KBM-7 (cell line): Measurements from ENCODE around the gene CSK.
A peak's percentile ranks its signal among the peaks of the same experiment; 100 is the strongest.
"Not testable (repeated sequence)": the region's sequence is repeated elsewhere in the genome, so short reads cannot be mapped to it uniquely, and the experiment has no call there.

ENCODE experiments used
- DNase-seq: peaks from one replicate; pipeline ENCODE4 v3.0.0-alpha.2; 2015
- in situ Hi-C: fragments of 300-500 bp; cut with MboI; formaldehyde crosslinking; loops from 2 replicates; pipeline ENCODE4 v1.14.3; 2020; ENCODE audit warnings: low sequenced_read_pairs, low pct_unique_long_range_greater_than_20kb, mixed read lengths

The CSK gene

DNA sequence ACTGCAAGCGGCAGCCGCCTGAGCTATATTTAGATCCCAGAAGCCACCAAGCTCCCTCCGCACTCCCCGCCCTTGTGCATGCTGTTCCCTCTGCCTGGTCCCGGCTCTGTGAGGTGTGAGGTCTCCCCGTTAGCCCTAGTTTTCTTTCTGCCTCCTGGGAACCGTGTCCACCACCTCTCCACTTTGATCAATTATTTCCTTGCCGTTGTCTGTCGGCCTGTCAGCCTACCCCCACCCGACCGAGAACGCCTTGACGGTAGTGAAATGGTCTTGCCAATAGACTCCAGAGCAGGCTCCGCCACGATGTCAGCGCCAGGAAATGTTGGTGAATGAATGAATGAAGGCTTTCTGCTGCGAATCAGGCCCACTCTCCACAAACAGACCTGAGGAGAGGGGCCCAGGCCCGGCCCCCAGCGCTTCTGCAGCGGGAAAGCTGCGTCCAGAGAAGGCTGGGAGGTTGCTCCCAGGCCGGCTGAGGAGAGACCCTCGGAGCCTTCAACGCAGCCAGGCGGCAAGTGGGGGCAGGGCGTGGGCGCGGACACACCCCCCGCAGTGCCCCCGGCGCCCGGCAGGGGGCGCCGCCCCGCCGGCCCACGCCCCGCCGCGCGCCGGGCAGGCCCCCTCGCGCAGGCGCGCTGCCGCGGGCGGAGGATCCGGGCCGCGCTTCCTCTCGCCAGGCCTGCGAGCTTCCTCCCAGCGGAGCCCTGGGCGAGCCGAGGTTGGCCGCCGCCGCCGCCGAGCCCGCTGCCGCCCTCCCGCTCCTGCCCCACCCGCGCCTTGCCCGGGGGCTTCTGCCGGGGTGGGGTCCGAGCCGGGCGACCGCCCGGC lies at the start of gene CSK:
TSS of gene CSK (plus strand) at position 650 of the 828 bp plus-strand sequence. CDS start 16,218 bp downstream, outside the sequence.
- DNase-seq, result peak; percentile 81
- in situ Hi-C loops, result no loop called here

DNA sequence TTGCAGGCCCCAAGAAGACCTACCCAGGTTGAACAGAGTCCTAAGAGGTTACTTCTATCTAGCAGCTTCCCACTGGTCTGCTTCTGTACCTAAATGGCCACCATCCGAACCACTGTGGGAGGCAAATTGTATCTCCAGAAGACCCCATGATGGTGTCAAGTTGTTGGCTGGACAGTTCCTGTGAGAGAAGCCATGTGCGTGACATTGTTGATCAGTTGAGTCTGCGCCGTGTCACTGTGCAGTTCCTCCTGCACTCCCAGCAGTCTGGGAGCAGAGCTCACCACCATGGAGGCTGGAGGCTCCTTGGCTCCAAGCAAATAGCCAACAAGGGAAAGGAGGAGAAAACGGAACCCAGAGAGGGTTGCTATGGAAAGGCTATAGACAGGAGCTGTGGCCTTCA lies 49.0 kb upstream of the CSK start:
- DNase-seq, result no peak
- in situ Hi-C loops, result no loop called here

DNA sequence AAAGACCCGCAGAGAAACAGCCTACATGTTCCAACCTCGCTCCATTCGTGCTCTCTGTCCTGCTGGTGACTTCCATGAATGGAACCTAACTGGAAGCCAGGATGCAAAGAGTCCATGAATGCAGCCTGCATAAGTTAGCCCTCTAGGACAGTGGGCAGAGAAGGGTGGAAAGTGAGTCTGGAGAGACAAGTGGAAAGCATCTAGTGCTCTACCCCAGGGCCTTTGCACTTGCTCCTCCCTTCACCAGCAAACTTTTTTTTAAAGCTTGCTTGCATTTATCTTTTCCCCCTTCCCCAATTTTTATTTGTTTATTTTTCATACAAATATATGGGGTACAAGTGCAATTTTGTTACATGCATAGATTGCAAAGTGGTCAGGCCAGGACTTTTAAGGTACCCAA lies 48.6 kb upstream of the CSK start:
- no peak for DNase-seq
- in situ Hi-C loops, result no loop called here

DNA sequence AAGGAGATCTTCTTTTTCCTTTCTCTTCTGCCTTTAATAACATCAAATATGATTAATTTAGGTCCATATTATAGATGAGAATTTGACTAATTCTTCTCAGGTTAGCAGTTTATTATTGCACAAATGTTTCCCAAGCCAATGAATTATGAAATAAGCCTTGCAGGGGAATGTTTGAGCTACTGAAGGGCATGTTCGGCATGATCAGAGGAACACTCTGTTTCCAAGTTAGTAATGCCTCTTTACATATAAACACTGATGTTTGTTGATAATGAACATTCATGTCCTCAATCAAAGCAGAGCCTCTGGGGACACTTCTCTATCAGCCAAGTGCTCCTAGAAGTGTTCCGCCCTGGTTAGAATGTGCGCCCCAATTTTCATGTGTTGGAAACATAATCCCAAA lies 46.6 kb upstream of the CSK start:
- DNase-seq, result no peak
- in situ Hi-C loops, result no loop called here

DNA sequence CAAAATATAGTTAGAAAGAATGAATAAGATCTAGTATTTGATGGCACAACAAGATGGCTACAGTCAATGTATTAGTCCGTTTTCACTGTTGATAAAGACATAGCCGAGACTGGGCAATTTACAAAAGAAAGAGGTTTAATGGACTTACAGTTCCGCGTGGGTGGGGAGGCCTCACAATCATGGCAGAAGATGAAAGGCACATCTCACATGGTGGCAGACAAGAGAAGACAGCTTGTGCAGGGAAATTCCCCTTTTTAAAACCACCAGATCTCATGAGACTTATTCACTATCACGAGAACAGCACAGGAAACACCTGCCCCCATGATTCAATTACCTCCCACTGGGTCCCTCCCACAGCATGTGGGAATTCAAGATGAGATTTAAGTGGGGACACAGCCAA lies 43.6 kb upstream of the CSK start:
- peak; percentile 78 for DNase-seq
- in situ Hi-C loops, result not testable (repeated sequence)

DNA sequence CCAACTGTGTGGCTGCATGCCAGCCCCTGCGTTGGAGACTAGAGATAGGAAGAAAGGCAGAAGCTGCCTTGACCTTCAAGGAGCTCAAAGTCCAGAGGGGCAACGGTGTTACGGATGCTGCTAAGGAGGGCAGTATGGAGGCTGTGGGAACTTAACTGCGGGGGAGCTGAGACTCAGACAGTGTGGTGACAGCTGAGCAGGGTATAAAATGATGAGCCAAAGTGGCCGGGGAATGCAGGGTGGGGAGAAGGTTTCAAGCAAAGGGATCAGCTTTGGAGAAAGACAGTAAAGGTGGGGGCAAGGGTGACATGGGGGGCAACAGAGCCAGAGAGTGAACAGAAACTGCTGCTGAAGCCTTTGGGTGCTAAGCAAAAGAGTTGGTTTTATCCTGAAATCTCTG lies 39.5 kb upstream of the CSK start:
- DNase-seq, result no peak
- in situ Hi-C loops, result no loop called here

DNA sequence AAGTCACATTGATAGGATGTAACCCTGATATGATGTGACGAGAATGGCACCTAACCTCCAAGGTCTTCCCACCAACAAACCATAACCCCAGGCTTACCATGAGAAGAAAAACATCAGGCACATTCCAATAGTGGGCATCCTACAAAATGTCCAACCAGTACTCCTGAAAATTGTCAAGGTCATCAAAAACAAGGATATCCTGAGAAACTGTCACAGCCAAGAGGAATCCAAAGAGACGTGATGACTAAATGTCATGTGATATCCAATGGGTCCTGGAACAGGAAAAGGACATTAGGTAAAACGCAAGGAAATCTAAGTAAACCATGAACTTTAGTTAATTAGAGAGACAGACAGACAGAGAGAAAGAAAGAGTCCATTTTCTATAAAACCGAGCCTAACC lies 35.5 kb upstream of the CSK start:
- in situ Hi-C loops, result no loop called here
- no peak for DNase-seq

DNA sequence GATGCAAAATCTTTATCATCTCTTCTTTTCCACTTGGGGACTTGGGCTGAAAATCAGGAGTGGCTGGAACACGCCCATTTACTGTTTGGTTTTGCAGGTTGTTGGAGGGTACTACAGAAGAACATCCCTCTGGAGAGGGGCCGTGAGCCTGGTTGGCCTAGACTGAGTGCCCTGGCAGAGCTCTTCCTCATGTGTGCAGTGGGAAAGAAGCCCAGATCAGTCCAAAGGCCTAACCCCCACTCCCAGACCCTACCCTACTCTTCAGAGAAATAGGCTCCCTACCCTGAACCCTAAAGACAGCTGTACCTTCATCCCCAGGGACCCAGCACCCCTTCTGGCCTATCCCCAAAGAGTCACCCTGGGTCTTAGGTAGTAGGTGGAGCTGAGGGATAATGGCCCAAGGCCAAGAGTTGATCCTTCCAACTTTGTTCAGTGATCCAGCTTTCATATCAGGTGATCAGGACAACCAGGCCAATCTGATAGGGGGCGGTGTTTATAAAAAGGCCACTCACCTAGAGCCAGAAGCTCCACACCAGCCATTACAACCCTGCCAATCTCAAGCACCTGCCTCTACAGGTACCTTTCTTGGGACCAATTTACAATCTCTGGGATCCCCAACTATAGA lies 33.4 kb upstream of the CSK start, which contains the start of gene CYP1A2:
TSS of gene CYP1A2 (plus strand) at position 524 of the 625 bp plus-strand sequence. CDS start 894 bp downstream, outside the sequence.
- DNase-seq, result no peak
- in situ Hi-C loops, result no loop called here

DNA sequence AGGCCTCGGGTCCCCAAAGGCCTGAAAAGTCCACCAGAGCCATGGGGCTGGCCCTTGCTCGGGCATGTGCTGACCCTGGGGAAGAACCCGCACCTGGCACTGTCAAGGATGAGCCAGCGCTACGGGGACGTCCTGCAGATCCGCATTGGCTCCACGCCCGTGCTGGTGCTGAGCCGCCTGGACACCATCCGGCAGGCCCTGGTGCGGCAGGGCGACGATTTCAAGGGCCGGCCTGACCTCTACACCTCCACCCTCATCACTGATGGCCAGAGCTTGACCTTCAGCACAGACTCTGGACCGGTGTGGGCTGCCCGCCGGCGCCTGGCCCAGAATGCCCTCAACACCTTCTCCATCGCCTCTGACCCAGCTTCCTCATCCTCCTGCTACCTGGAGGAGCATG lies 32.0 kb upstream of the CSK start:
- in situ Hi-C loops, result loop anchor here (10.0 kb wide), 1 partner anchor 115 kb away; no protein-coding TSS in a partner anchor
- DNase-seq, result no peak

DNA sequence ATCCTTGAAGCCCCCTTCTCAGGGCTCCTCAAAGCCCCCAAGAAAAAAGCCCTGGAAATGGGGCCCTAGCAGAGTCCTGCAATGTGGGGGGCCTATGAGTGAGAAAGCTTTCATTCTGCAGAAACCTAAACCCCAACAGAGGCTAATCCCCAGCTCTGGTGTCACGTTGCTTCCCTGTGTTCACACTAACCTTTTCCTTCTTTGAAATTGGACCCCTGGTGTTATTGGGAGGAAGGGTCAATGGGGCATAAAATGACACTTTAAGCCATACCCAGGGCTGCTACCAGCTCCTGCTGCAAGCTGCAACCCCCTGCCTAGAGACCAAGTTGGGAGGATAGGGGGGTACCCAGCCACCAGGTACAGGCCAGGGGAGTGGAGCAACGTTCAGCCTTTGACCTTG lies 31.1 kb upstream of the CSK start:
- in situ Hi-C loops, result loop anchor here (10.0 kb wide), 1 partner anchor 116 kb away; no protein-coding TSS in a partner anchor
- no peak for DNase-seq

DNA sequence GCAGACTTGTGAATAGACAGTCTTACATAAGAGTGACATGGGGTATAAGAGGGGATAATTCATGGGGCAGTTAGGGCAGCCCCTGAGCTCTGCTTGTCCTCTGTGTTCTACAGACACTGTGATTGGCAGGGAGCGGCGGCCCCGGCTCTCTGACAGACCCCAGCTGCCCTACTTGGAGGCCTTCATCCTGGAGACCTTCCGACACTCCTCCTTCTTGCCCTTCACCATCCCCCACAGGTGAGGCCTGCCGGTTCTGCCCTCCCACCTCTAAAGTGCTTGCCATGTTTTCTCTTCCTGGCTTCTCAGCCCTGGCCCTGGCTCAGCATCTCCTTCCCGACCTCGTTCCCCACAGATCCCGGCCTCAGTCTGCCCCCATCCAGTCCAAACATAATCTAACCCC lies 29.9 kb upstream of the CSK start:
- no peak for DNase-seq
- in situ Hi-C loops, result loop anchor here (10.0 kb wide), 1 partner anchor 117 kb away; no protein-coding TSS in a partner anchor

DNA sequence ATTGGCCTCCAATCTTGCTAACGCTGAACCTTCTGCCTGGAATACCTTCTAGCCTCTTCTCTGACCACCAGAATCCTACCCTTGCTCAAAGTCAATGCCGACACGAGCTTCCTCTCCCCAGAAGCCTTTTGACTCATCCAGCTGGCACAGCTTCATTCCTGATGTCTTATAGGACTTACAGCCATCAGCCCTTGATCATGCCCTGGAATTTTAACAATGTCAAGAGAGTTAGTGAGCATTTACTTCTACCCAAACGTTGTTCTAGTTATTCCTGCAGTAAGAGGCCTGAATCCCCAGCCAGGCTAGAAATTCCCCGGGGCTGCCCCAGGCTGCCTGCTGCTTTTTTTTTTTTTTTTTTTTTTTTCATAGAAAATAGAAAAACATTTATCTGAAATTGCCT lies 29.3 kb upstream of the CSK start:
- DNase-seq, result no peak
- in situ Hi-C loops, result loop anchor here (10.0 kb wide), 1 partner anchor 118 kb away; no protein-coding TSS in a partner anchor

DNA sequence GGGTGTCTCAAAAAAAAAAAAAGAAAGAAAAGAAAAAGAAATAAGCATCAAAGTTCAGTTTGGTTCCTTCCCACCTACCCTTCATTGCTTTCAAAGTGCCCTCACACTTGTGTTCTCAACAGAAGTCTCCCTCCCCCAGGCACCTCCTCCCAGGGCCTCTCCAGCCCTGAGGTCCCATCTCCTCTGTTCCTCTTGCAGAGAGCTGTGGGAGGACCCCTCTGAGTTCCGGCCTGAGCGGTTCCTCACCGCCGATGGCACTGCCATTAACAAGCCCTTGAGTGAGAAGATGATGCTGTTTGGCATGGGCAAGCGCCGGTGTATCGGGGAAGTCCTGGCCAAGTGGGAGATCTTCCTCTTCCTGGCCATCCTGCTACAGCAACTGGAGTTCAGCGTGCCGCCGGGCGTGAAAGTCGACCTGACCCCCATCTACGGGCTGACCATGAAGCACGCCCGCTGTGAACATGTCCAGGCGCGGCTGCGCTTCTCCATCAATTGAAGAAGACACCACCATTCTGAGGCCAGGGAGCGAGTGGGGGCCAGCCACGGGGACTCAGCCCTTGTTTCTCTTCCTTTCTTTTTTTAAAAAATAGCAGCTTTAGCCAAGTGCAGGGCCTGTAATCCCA lies 27.2 kb upstream of the CSK start:
- DNase-seq, result peak; percentile 91
- in situ Hi-C loops, result loop anchor here (10.0 kb wide), 1 partner anchor 120 kb away; no protein-coding TSS in a partner anchor

DNA sequence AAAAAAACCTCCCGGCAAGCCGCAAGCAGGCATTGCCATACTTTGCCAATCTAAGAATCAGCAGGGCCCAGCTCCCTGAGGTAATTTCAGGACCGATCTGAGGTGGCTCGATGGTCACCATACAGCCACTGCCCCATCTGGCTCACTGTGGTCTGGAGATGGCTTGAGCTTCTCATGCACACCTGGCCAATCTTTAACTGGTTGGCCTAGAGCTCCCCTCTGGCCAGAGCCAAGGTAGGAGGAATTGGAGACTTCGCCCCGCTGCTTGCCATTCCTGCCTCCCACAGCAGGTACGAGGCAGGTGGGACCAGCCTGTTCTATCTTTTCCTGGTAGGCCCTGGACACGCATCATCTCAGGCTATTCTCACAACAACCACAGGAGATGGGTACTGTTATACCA lies 23.1 kb upstream of the CSK start:
- no peak for DNase-seq
- in situ Hi-C loops, result loop anchor here (10.0 kb wide), 1 partner anchor 124 kb away; no protein-coding TSS in a partner anchor

DNA sequence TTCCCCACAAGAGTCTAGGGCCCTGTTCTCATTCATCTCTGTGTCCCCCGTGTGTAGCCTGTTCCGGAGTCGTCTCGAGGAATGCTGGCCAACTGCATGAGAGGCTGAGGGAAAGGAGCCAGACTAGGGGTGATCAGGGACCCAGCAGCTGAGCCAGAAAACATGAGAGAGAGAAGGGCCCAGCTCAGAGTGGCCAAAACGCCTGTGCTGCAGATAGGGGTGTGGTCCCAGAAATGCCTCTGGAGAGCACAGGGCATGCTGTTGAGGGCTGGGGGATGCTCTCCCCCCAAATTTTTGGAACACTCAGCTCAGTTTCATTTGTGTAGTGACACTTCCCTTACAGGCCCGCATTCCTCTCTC lies 19.1 kb upstream of the CSK start:
- in situ Hi-C loops, result no loop called here
- no peak for DNase-seq

DNA sequence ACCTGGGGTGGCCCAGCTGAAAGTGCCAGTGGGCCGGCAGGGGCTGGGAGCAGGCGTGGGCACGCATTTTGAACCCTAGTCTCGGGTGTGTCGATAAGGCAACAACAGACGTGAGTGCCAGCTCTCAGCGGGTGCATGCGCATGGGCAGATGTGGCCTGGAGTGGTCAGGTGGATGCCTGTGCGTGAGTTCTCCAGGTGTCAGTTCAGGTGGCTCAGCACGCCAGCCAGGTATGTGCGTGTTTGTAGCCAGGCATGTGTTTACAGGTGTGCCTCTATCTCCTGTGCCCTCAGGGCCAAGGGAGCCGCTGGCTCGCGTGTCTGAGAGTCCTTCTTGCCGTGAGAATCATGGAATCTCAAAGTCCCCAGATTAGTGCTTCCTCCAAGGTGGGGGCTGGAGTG lies 18.5 kb upstream of the CSK start:
- in situ Hi-C loops, result no loop called here
- DNase-seq, result no peak

DNA sequence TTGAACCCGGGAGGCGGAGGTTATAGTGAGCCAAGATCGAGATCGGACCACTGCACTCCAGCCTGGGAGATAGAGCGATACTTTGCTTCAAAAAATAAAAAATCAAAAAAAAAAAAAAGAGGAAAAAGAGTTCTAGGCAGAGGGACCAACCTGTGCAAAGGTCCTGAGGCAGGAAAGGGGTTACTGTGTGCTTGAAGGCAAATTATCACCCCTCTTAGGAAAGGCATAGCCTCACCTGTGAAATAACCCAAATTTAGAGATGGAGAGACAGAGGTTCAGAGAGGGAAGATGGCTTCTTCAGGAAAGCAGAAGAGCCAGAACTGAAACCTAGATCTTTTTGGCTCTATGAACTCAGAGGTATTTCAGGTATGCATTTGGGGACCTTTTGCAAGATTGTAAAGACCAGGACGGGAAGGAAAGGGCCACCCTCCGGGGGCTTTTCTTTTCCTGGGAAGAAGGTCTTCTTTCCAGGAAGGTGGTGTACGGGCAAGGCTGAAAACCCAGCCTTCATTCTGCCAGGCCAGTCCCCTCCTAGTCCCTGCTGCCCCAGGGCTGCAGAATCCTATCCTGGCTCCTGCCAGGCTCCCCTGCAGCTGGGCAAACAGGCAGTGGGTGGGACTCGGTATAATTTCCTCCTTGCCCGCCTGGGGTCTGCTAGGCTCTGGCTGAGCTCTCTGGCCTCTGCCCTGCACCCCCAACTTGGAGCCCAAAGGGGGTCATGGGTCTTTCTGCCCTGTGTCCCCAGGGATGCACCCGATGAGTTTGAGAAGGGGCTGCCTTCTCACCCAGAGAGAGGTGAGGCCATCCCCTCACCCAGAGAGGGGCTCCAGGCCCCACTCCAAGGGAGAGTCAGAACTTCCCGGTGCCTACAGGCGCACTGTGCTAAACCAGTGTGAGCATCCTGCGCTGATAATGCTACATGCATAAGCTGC lies 14.4 kb upstream of the CSK start:
- in situ Hi-C loops, result no loop called here
- no peak for DNase-seq

DNA sequence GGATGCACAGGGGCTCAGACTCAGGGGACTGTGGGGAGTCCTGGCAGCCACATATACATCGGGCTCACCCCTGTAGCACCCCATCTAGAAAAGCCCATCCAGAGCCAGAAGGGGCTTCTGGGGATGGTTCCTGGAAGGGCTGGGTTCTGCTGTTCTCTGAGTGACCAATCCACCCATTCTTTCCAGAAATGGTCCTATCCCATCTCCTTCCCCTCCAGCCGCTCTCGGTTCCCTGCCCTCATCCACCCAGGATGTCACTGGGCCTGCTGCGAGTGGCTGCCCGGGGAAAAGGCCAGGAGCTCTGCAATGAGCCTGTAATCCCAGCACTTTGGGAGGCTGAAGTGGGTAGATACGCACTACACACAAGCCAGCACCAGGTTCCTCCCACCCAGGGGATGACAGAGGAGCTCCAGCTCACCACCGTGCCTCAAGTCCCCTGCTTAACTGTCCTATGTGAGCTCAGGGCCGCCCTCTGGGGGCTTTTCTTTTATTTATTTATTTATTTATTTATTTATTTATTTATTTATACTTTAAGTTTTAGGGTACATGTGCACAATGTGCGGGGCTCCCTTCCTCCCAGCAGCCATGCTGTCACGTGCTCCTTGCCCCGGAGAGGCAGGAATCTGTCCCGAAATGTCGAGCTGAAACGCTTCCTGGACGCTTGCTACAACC lies 13.6 kb upstream of the CSK start:
- in situ Hi-C loops, result no loop called here
- DNase-seq, result peak; percentile 37
